Measurements from ENCODE around the gene SSC5D.

The SSC5D gene

GRCh38 chr19:55539090-55539984, 51.1 kb downstream of the SSC5D start:
- DNase-seq: no peak

DNA sequence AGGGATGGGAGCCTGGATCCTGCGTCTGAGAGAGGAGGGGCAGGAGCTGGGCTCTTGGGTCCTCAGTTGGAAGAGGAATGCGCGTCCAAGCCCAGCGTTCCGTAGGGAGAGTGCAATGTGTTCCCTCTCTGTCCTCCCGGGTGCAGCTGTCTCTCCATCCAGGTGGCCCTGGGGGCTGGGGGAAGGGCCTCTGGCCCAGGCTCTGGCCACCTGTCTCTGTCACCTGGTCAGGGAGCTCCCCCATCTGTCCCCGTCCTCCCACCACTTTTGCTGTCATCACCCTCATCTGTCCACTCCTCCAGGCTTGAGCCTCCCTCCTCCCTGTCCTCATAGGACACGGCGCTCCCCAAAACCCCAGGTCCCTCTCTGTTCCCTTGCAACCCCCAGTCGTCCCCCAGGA, 52.4 kb downstream of the SSC5D start:
- DNase-seq: no peak

DNA sequence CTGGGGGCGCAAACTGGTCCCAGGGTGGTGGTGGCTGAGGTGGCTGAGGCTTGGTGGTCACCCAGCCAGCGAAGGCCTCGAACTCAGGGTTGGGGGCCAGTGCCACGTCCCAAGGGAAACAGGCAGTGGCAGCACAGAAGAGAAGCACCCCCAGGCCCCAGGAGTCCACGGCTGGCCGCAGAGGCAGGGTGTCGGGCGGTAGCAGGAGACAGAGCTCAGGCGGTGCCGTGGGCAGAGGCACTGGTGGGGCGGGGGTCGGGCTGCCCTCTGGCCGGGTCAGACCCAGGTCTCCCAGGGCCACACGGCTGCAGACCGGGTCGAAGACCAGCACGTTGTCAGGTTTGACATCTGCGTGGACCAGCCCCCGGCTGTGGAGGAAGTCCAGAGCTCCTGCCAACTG, 52.9 kb downstream of the SSC5D start:
- DNase-seq: no peak

DNA sequence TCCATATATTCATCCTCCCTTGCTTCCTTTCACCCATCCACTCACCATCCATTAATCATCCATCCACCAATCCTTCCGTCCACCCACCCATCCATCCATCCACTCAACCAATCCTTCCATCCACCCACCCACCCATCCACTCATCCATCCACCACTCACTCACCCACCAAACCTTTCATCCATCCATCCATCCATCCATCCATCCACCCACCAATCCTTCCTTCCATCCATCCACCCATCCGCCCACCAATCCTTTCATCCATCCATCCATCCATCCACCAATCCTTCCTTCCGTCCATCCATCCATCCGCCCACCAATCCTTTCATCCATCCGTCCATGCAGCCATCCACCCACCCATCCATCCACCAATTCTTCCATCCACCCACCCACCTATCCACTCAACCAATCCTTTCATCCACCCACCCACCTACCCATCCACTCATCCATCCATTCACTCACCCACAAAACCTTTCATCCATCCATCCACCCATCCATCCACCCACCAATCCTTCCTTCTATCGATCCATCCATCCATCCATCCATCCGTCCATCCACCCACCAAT, 54.1 kb downstream of the SSC5D start:
- DNase-seq: no peak

DNA sequence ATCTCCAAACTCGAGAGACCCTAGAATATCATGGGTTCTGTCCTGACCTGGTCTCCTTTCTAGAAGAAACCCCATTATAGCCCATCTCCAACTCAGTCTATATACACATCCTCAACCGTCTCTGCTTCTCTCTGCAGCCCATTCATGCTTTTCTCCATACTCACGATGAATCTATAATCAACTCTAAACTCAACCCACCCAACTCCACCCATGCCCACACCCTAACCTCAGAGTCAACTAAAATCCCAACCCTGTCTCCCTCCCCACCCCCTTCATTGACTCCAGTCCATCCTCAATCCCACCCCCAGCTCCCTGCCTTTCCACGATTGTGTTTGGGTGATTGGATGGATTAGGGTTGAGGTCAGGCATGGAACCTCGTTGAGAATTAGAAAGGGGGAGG, 55.3 kb downstream of the SSC5D start:
- no peak for DNase-seq

DNA sequence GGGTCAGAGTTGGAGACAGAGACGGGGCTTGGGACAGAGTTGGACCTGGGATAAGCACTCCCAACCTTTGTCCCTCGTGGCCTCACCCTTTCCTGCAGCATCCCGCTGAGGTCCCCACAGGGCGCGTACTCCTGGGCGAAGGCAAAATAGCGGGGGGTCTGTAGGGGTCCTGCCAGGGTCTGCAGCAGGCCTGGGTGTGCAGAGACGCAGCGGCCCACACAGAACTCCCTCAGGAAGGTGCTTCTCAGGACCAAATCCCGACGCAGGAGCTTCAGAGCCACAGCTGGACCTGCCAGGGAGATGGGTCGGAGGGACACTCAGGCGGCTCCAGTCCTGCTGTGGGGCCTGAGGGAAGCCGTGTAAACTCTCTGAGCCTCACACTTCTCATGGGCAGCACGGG, 55.8 kb downstream of the SSC5D start:
- DNase-seq: no peak

DNA sequence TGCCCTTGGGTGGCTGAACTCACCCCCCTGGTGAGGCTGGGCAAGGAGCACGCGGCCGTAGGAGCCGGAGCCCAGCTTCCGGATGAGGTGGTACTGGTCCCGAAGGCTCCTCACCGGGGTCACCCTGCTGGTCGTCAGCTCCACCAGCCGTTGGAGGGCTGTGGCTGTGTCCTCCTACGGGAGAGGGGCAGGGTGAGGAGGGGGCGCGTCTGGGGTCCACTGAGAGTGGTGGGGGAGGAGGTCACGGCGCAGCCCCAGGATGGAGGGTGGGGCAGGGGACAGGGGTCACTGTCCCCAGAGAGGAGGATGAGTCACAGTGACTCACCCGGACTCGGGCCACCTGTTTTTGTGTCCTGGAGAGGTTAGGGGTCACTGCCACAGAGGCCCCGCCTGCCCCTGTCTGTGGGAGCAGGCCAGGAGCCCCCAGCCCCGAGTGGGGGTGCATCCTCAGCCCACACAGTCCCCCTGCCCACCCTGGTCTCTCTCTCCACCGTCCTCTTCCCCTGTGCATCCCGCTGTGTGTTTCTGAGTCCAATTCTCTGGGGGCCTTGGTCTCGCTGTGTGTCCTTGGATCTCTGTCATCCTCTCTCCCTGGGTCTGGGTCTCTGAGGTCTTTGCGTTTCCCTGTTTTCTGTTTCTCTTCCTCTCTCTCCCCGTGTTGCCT, 56.7 kb downstream of the SSC5D start:
- no peak for DNase-seq

DNA sequence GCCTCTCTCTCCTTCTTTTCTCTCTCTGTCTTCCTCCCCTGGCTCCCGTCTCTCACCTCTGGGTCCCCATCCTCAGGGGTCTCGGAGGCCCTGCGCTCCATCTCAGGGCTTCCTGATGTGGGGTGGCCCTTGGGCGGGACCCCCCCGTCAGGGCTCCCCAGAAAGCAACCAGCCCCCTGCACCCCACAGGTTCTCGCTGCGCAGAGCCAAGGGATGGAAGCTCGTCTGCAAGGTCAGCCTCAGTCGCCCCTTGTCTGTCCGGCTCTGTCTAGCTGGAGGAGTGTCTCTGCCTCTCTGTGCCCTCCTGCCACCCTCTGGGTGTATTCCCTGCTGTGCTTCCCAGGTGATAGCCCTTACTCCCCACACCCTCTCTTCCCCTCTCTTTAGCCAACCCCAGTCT, 57.2 kb downstream of the SSC5D start, which contains the start of gene SBK3:
Gene SBK3, minus strand, starts transcription at position 101 of the 400 bp plus-strand sequence. Its CDS starts 0 bp downstream, at position 101.
- no peak for DNase-seq

- DNase-seq: no peak
These were observed 57.8 kb downstream of the SSC5D start for GRCh38 chr19:55546011-55546410.

DNA sequence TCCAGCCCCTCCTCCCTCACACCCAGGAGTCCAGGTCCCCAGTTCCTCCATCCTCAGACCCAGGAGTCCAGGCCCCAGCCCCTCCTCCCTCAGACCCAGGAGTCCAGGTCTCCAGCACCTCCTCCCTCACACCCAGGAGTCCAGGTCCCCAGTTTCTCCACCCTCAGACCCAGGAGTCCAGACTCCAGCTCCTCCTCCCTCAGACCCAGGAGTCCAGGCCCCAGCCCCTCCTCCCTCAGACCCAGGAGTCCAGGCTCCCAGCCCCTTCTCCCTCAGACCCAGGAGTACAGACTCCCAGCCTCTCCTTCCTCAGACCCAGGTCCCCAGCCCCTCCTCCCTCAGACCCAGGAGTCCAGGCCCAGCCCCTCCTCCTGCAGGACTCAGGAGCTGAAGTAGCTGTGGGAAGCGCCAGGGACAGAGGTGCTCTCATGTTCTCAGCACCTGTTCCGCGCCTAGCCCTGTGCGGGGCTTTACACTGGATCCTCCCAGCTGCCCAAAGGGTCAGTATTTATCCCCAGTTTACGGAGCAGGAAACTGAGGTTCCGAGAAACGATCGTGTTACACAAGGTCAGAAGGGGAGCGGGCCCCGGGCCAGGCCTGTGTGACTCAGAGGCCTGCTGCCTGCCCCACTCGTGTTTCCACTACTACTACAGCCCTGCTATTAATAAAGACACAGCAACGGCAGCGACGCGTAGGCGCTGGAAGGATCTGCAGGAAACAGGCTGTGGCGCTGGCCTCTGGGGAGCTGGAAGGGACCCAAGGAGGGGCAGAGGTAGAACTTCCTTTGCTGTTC, 58.8 kb downstream of the SSC5D start:
- no peak for DNase-seq

- no peak for DNase-seq
These were observed 61.5 kb downstream of the SSC5D start for GRCh38 chr19:55549500-55550320.

GRCh38 chr19:55550321-55550650, 62.0 kb downstream of the SSC5D start:
- DNase-seq: no peak

DNA sequence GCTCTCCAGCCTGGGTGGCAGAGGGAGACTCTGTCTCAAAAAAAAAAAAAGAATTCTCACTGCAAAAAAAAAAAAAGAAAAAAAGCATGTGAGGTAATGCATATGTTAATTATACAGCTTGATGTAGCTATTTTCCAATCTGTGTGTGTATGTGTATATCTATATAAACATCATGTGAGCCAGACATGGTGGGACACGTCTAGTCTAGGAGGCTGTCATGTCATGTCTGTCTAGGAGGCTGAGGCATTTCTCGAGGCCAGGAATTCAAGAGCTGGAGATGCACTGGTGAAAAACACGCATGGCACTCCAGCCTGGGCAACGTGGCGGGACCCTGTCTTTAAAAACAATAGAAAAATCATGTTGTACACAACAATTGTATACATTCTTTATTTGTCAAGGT, 64.0 kb downstream of the SSC5D start:
- no peak for DNase-seq

DNA sequence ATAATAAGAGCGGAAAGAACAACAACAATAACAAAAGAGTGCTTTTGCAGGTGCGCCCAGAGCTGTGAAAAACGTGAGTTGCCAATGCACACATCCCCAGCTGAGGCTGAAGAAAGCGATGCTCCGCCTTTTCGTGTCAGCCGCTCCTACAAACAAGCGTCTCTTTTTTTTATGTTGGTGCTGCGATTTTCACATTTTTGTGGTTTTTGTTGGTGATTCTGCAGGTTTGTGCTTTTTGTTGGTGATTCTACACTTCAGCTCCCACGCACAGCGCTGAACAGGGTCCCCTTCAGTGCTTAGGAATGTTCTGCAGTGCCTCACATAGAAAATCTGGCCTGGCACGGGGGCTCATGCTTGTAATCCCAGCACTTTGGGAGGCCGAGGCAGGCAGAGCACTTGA, 64.4 kb downstream of the SSC5D start:
- DNase-seq: no peak

DNA sequence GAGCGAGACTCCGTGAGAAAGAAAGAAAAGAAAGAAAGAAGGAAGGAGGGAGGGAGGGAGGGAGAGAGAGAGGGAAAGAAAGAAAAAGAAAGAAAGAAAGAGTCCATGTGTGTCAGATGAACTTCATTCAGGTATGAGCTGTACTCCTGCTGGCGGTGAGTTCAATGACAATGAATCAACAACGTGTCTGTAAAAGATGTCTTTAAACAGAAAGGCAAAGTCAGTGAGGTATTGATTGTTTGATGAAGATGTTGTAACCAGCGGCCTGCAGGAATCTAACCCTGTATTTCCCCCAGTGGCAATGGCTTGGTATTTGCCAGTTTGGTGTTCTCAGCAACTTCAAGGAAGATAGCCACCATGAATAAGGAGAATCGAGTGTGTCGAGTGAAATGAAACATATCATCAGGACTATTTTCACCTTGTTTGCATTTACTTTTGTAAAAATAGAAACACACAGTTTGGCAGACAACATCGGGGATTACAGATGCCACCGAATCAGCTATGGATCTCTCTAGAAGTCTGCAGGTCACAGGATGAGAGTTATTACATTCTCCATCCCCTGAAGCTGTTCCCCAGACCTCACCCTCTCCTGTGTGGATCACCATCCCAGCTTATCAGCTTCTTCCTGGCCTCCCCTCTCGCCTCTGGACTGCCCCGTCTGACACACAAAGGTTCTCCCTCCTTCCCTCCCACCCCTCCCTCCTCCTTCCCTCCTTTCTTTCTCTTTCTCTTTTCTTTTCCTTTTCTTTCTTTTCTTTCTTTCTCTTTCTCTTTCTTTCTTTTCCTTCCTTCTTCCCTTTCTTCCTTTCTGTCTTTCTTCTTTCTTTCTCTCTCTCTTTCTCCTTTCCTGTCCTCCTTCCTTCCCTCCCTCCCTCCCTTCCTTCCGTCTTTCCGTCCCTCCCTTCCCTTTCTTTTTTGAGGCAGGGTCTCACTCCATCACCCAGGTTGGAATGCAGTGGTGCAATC, 65.3 kb downstream of the SSC5D start:
- no peak for DNase-seq

GRCh38 chr19:55554302-55554701, 66.1 kb downstream of the SSC5D start:
- no peak for DNase-seq

GRCh38 chr19:55554741-55555152, 66.5 kb downstream of the SSC5D start:
- DNase-seq: no peak

- DNase-seq: no peak
These were observed 71.4 kb downstream of the SSC5D start for GRCh38 chr19:55559684-55560083.

- DNase-seq: no peak
These were observed 75.0 kb downstream of the SSC5D start for GRCh38 chr19:55563261-55563690.

DNA sequence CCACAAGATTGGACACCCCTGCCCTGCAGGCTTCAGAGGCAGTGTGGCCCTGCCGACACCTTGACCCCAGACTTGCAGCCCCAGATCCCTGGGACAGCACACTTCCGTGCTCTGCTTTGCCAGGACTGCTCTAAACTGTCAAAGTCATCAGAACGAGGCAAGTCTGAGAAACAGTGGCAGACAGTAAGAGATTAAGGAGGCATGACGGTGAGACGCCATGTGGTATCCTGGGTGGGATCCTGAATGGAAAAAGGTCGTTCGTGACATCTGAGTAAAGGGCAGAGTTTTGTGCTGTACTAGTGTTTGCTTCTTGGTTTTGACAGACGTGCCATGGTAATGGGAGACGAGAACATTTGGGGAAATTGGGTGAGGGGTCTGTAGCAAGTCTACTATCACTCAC, 78.6 kb downstream of the SSC5D start:
- DNase-seq: no peak

- no peak for DNase-seq
These were observed 79.6 kb downstream of the SSC5D start for GRCh38 chr19:55567708-55568328.

Data from NCI-H510A treated with DMSO at 0.1 percent for 48 hours (cell line).